ENCODE data around the gene MED31.
"Not testable (repeated sequence)": the region's sequence is repeated elsewhere in the genome, so short reads cannot be mapped to it uniquely, and the experiment has no call there.

The MED31 gene

GRCh38 chr17:6661464-6661848 is 10.1 kb upstream of the MED31 start:
- no peaks in the 10 kb centered on the region for H3K9me3 ChIP-seq (replicated peaks in 1 of 11)
- H3K9ac ChIP-seq: peak overlapping the region in 7 of 11 experiments; percentile 32 to 57 (median 40); a peak in 14 of 22 replicates
- peaks cover 0 to 10% (median 0%) of the 10 kb centered on the region in 11 experiments; a peak in 3 of 22 replicates for H4K20me1 ChIP-seq
- H3K27ac ChIP-seq: peak overlapping the region in 7 of 11 experiments; percentile 12 to 78 (median 52); a peak in 14 of 22 replicates
- H3K4me2 ChIP-seq: peak overlapping the region; percentile 76 to 99 (median 92)
- peak overlapping the region in 6 of 10 experiments; percentile 26 to 55 (median 39); a peak in 8 of 20 replicates for H3K4me3 ChIP-seq
- H3K36me3 ChIP-seq: no peaks in the 10 kb centered on the region
- no peak for TF ChIP-seq Cebpa-rat (IDR thresholded peaks at IDR 0.05)
- peaks cover 27 to 50% (median 47%) of the 10 kb centered on the region in 10 experiments for H3K4me1 ChIP-seq
- H3K27me3 ChIP-seq: peaks cover 19 to 27% (median 22%) of the 10 kb centered on the region in 11 experiments

- Histone ChIP-seq H3K4me2 (peak overlapping the region; percentile 76 to 99 (median 92)), H3K27ac (peak overlapping the region in 8 of 11 experiments; percentile 42 to 78 (median 64); a peak in 16 of 22 replicates), H4K20me1 (peaks cover 0 to 7% (median 0%) of the 10 kb centered on the region in 11 experiments; a peak in 3 of 22 replicates), H3K9me3 (replicated peaks in 1 of 11) (no peaks in the 10 kb centered on the region), H3K4me1 (peaks cover 22 to 47% (median 43%) of the 10 kb centered on the region in 10 experiments), H3K36me3 (no peaks in the 10 kb centered on the region), H3K9ac (peak overlapping the region in 7 of 11 experiments; percentile 32 to 57 (median 45); a peak in 13 of 22 replicates), H3K27me3 (peaks cover 23 to 32% (median 26%) of the 10 kb centered on the region in 11 experiments), H3K4me3 (peak overlapping the region in 6 of 10 experiments; percentile 31 to 55 (median 42); a peak in 10 of 20 replicates)
- no peak for TF ChIP-seq Cebpa-rat (IDR thresholded peaks at IDR 0.05)
These were observed 9.5 kb upstream of the MED31 start for GRCh38 chr17:6660805-6661463.

- Histone ChIP-seq H3K4me1 (peaks cover 27 to 52% (median 49%) of the 10 kb centered on the region in 10 experiments), H3K27ac (peak overlapping the region in 9 of 11 experiments; percentile 0 to 78 (median 60); a peak in 17 of 22 replicates), H3K9ac (peak overlapping the region in 5 of 11 experiments; percentile 15 to 57 (median 30); a peak in 8 of 22 replicates), H3K9me3 (replicated peaks in 1 of 11) (no peaks in the 10 kb centered on the region), H3K27me3 (peaks cover 31 to 40% (median 35%) of the 10 kb centered on the region in 11 experiments), H3K4me3 (peak overlapping the region in 5 of 10 experiments; percentile 14 to 47 (median 23); a peak in 5 of 20 replicates), H3K4me2 (peak overlapping the region; percentile 76 to 99 (median 92)), H4K20me1 (peaks cover 0 to 12% (median 1%) of the 10 kb centered on the region in 11 experiments; a peak in 9 of 22 replicates), H3K36me3 (no peaks in the 10 kb centered on the region)
- TF ChIP-seq Cebpa-rat (IDR thresholded peaks at IDR 0.05): no peak
These were observed 8.7 kb upstream of the MED31 start for GRCh38 chr17:6660101-6660500.

GRCh38 chr17:6658411-6658810 is 7.0 kb upstream of the MED31 start:
- H3K27ac ChIP-seq; H3K4me3 ChIP-seq; H3K4me2 ChIP-seq; H3K9me3 ChIP-seq (replicated peaks in 1 of 11); H3K36me3 ChIP-seq; H3K9ac ChIP-seq: not testable (repeated sequence)
- Histone ChIP-seq H3K4me1 (peaks cover 39 to 65% (median 58%) of the 10 kb centered on the region in 10 experiments), H4K20me1 (peaks cover 0 to 19% (median 8%) of the 10 kb centered on the region in 11 experiments; a peak in 10 of 22 replicates), H3K27me3 (peaks cover 48 to 57% (median 52%) of the 10 kb centered on the region in 11 experiments)

- Histone ChIP-seq H3K9me3 (replicated peaks in 1 of 11) (no peaks in the 10 kb centered on the region), H3K9ac (no peak overlapping the region), H3K36me3 (no peaks in the 10 kb centered on the region), H3K4me1 (peaks cover 46 to 70% (median 59%) of the 10 kb centered on the region in 10 experiments), H3K4me3 (no peak overlapping the region), H3K4me2 (peak overlapping the region; percentile 15 to 61 (median 42); a peak in 18 of 22 replicates), H3K27ac (no peak overlapping the region), H4K20me1 (peaks cover 0 to 19% (median 8%) of the 10 kb centered on the region in 11 experiments; a peak in 10 of 22 replicates), H3K27me3 (peaks cover 53 to 64% (median 58%) of the 10 kb centered on the region in 11 experiments)
- no peak for TF ChIP-seq Cebpa-rat (IDR thresholded peaks at IDR 0.05)
These were observed 6.4 kb upstream of the MED31 start for GRCh38 chr17:6657633-6658287.

- Histone ChIP-seq H3K4me2 (peak overlapping the region; percentile 15 to 61 (median 42); a peak in 18 of 22 replicates), H3K4me1 (peaks cover 53 to 70% (median 60%) of the 10 kb centered on the region in 10 experiments), H3K27me3 (peaks cover 53 to 71% (median 65%) of the 10 kb centered on the region in 11 experiments), H4K20me1 (peaks cover 0 to 19% (median 8%) of the 10 kb centered on the region in 11 experiments; a peak in 10 of 22 replicates)
- H3K9me3 ChIP-seq (replicated peaks in 1 of 11); H3K36me3 ChIP-seq; H3K27ac ChIP-seq; H3K9ac ChIP-seq; H3K4me3 ChIP-seq: not testable (repeated sequence)
These were observed 5.6 kb upstream of the MED31 start for GRCh38 chr17:6656797-6657632.

- H3K4me2 ChIP-seq: peak overlapping the region in 9 of 11 experiments; percentile 51 to 77 (median 64); a peak in 7 of 22 replicates
- H3K27ac ChIP-seq; H3K36me3 ChIP-seq; H3K9me3 ChIP-seq (replicated peaks in 1 of 11); H3K9ac ChIP-seq: not testable (repeated sequence)
- peaks cover 47 to 63% (median 53%) of the 10 kb centered on the region in 10 experiments for H3K4me1 ChIP-seq
- peaks cover 53 to 73% (median 68%) of the 10 kb centered on the region in 11 experiments for H3K27me3 ChIP-seq
- peaks cover 0 to 12% (median 8%) of the 10 kb centered on the region in 11 experiments; a peak in 9 of 22 replicates for H4K20me1 ChIP-seq
- 0 out of 20 replicates have a peak overlapping the region, but pooled peaks of 1 of the 10 experiments have one; percentile 26 for H3K4me3 ChIP-seq
These were observed 4.4 kb upstream of the MED31 start for GRCh38 chr17:6655732-6656361.

All from BLaER1 treated with 17β-estradiol and CSF1 and Interleukin-3, amounts not matched to agents 10 nM and 100 nM (cell line).